K562 (cell line): ENCODE results near the gene GTF2H4. TPM values are rescaled to one million over a fixed set of nuclear protein-coding genes. Genes with fewer than 3 reads are reported as not detected.
A peak's percentile ranks its signal among the peaks of the same experiment; 100 is the strongest.

Experiments
- BMI1 ChIP-seq: fragments of 150-350 bp; IDR thresholded peaks from 2 replicates; pipeline ENCODE4 v1.6.1; 2014; ENCODE audit warnings: low read length
- CREBBP ChIP-seq: IDR thresholded peaks from one replicate; pipeline ENCODE4 v1.6.1; 2012; ENCODE audit warnings: low read depth, mild to moderate bottlenecking, control low read depth, inconsistent platforms, low read length
- ELF4 ChIP-seq: fragments of 450-650 bp; formaldehyde crosslinking; IDR thresholded peaks from 2 replicates; pipeline ENCODE4 v1.4.0; 2022; ENCODE audit warnings: missing genetic modification characterization
- GTF2F1 ChIP-seq: IDR thresholded peaks from 2 replicates; pipeline ENCODE4 v1.6.1; 2011; ENCODE audit warnings: low read depth, low read length, improper control_type of control experiment
- HNRNPLL ChIP-seq: fragments of 200-400 bp; formaldehyde crosslinking; IDR thresholded peaks from 2 replicates; pipeline ENCODE4 v1.6.1; 2017; ENCODE audit warnings: low read length, low read depth, mild to moderate bottlenecking; ENCODE audit not compliant: poor library complexity, severe bottlenecking
- JUN ChIP-seq, 2 experiments: sonication (generic) in 1 of 2; formaldehyde crosslinking in 1 of 2; IDR thresholded peaks; 2 replicates each; pipeline versions ENCODE4 v1.6.1 to v1.8.0; 2012 to 2022; ENCODE audit warnings: borderline replicate concordance in 2 of 2, mild to moderate bottlenecking in 2 of 2, improper control_type of control experiment in 1 of 2, low read depth in 1 of 2, low read length in 1 of 2, missing genetic modification reagents in 1 of 2
- PHB2 ChIP-seq: fragments of 450-650 bp; IDR thresholded peaks from 2 replicates; pipeline ENCODE4 v1.6.1; 2017; ENCODE audit warnings: low read depth
- TARDBP ChIP-seq: fragments of 450-650 bp; IDR thresholded peaks from 2 replicates; pipeline ENCODE4 v1.6.1; 2016
- ZFP1 ChIP-seq: fragments of 450-650 bp; formaldehyde crosslinking; IDR thresholded peaks from 2 replicates; pipeline ENCODE4 v1.4.0; 2020; ENCODE audit warnings: mild to moderate bottlenecking, mixed read lengths
- polyA plus RNA-seq, 8 experiments: library from polyadenylated mRNA; depleted of rRNA in 4 of 8; stranded (reverse) in 5 of 8; unstranded in 3 of 8; fragments of >200 nt; fragmentation: Nextera tagmentation in 2 of 8; fragmentation: Illumina TruSeq in 1 of 8; extraction: Ambion mirVana in 2 of 8; extraction: Trizol in 1 of 8; gene quantifications; 2 replicates each; pipeline versions ENCODE4 v1.2.1 to v1.2.3, GENCODE V29; 2011 to 2014; ENCODE audit warnings: inconsistent platforms in 1 of 8, missing spikeins in 1 of 8
- total RNA-seq, 7 experiments: library from RNA; depleted of rRNA in 6 of 7; stranded (reverse); fragments of >200 nt in 6 of 7; fragmentation: Illumina TruSeq in 2 of 7; extraction: Trizol in 2 of 7; gene quantifications; 2 replicates each; pipeline versions ENCODE4 v1.2.1 to v1.2.3, GENCODE V29; 2011 to 2021; ENCODE audit warnings: low replicate concordance in 1 of 7
- TF ChIP-seq, protein P1 (sequence below): IDR thresholded peaks from 2 replicates; pipeline ENCODE4 v1.6.1; 2011; ENCODE audit warnings: borderline replicate concordance, low read depth, mild to moderate bottlenecking, moderate library complexity, low read length; ENCODE audit not compliant: insufficient read depth, poor library complexity, severe bottlenecking
- TF ChIP-seq, protein P2 (sequence below): fragments of 450-650 bp; IDR thresholded peaks from 2 replicates; pipeline ENCODE4 v1.6.1; 2017; ENCODE audit warnings: antibody characterized with exemption
- TF ChIP-seq, protein P3 (sequence below): fragments of 200-600 bp; sonication (generic); IDR thresholded peaks from one replicate; pipeline ENCODE4 v1.6.1; 2012; ENCODE audit warnings: mild to moderate bottlenecking, low read depth, low read length, inconsistent platforms

GTF2H4 gene
- total and polyA plus RNA-seq, 9 of the 15 experiments (the other 6 are each of a cell fraction or from before 2014, with no cell fraction given): 3.6 to 86.1 (median 39.6) TPM

DNA sequence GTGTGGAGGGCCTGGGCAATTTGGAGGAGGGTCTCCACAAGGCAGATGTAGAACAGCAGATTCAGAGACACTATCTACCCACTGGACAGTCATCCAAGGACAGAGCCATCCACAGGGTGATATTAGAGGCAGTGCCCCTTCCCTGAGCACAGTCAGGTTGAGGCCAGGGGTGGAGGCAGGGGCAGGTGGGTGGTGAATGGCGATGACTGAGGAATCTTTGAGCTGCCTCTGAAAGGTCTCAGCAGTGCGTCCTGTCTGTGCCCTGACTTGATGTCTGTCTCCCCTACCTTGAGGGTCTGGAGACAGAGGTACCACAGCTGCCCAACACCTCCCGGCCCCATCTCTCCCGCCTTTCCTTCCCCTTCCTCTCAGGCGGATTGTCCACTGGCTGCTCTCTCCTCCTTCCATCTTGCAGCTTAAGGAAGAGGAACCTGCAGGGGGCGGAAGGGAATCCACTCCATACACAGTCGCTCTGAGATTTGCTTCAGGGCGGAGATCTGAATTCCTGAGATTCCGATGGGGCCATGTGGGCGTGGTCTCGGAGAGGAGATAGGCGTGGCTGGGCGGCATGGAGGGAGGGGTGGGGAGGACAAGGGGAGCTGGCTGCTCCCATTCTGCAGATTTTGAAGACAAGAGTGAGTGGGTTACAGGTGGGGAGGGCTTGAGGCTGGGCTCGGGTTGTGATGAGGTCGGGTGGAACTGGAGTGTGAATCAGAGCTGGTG is 34.5 kb downstream of the GTF2H4 start (continued):
- TF ChIP-seq HNRNPLL: no peak
- TF ChIP-seq ZFP1: no peak
- no peak for TF ChIP-seq GTF2F1
- TF ChIP-seq, protein P1, sequence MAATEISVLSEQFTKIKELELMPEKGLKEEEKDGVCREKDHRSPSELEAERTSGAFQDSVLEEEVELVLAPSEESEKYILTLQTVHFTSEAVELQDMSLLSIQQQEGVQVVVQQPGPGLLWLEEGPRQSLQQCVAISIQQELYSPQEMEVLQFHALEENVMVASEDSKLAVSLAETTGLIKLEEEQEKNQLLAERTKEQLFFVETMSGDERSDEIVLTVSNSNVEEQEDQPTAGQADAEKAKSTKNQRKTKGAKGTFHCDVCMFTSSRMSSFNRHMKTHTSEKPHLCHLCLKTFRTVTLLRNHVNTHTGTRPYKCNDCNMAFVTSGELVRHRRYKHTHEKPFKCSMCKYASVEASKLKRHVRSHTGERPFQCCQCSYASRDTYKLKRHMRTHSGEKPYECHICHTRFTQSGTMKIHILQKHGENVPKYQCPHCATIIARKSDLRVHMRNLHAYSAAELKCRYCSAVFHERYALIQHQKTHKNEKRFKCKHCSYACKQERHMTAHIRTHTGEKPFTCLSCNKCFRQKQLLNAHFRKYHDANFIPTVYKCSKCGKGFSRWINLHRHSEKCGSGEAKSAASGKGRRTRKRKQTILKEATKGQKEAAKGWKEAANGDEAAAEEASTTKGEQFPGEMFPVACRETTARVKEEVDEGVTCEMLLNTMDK: peak; percentile 57
- no peak for TF ChIP-seq ELF4
- TF ChIP-seq CREBBP: no peak
- TF ChIP-seq, protein P2, sequence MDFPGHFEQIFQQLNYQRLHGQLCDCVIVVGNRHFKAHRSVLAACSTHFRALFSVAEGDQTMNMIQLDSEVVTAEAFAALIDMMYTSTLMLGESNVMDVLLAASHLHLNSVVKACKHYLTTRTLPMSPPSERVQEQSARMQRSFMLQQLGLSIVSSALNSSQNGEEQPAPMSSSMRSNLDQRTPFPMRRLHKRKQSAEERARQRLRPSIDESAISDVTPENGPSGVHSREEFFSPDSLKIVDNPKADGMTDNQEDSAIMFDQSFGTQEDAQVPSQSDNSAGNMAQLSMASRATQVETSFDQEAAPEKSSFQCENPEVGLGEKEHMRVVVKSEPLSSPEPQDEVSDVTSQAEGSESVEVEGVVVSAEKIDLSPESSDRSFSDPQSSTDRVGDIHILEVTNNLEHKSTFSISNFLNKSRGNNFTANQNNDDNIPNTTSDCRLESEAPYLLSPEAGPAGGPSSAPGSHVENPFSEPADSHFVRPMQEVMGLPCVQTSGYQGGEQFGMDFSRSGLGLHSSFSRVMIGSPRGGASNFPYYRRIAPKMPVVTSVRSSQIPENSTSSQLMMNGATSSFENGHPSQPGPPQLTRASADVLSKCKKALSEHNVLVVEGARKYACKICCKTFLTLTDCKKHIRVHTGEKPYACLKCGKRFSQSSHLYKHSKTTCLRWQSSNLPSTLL: no peak
- no peak for TF ChIP-seq BMI1
- TF ChIP-seq PHB2: no peak
- TF ChIP-seq TARDBP: 0 out of 2 replicates have a peak, but pooled peaks have one; percentile 33
- TF ChIP-seq, protein P3, sequence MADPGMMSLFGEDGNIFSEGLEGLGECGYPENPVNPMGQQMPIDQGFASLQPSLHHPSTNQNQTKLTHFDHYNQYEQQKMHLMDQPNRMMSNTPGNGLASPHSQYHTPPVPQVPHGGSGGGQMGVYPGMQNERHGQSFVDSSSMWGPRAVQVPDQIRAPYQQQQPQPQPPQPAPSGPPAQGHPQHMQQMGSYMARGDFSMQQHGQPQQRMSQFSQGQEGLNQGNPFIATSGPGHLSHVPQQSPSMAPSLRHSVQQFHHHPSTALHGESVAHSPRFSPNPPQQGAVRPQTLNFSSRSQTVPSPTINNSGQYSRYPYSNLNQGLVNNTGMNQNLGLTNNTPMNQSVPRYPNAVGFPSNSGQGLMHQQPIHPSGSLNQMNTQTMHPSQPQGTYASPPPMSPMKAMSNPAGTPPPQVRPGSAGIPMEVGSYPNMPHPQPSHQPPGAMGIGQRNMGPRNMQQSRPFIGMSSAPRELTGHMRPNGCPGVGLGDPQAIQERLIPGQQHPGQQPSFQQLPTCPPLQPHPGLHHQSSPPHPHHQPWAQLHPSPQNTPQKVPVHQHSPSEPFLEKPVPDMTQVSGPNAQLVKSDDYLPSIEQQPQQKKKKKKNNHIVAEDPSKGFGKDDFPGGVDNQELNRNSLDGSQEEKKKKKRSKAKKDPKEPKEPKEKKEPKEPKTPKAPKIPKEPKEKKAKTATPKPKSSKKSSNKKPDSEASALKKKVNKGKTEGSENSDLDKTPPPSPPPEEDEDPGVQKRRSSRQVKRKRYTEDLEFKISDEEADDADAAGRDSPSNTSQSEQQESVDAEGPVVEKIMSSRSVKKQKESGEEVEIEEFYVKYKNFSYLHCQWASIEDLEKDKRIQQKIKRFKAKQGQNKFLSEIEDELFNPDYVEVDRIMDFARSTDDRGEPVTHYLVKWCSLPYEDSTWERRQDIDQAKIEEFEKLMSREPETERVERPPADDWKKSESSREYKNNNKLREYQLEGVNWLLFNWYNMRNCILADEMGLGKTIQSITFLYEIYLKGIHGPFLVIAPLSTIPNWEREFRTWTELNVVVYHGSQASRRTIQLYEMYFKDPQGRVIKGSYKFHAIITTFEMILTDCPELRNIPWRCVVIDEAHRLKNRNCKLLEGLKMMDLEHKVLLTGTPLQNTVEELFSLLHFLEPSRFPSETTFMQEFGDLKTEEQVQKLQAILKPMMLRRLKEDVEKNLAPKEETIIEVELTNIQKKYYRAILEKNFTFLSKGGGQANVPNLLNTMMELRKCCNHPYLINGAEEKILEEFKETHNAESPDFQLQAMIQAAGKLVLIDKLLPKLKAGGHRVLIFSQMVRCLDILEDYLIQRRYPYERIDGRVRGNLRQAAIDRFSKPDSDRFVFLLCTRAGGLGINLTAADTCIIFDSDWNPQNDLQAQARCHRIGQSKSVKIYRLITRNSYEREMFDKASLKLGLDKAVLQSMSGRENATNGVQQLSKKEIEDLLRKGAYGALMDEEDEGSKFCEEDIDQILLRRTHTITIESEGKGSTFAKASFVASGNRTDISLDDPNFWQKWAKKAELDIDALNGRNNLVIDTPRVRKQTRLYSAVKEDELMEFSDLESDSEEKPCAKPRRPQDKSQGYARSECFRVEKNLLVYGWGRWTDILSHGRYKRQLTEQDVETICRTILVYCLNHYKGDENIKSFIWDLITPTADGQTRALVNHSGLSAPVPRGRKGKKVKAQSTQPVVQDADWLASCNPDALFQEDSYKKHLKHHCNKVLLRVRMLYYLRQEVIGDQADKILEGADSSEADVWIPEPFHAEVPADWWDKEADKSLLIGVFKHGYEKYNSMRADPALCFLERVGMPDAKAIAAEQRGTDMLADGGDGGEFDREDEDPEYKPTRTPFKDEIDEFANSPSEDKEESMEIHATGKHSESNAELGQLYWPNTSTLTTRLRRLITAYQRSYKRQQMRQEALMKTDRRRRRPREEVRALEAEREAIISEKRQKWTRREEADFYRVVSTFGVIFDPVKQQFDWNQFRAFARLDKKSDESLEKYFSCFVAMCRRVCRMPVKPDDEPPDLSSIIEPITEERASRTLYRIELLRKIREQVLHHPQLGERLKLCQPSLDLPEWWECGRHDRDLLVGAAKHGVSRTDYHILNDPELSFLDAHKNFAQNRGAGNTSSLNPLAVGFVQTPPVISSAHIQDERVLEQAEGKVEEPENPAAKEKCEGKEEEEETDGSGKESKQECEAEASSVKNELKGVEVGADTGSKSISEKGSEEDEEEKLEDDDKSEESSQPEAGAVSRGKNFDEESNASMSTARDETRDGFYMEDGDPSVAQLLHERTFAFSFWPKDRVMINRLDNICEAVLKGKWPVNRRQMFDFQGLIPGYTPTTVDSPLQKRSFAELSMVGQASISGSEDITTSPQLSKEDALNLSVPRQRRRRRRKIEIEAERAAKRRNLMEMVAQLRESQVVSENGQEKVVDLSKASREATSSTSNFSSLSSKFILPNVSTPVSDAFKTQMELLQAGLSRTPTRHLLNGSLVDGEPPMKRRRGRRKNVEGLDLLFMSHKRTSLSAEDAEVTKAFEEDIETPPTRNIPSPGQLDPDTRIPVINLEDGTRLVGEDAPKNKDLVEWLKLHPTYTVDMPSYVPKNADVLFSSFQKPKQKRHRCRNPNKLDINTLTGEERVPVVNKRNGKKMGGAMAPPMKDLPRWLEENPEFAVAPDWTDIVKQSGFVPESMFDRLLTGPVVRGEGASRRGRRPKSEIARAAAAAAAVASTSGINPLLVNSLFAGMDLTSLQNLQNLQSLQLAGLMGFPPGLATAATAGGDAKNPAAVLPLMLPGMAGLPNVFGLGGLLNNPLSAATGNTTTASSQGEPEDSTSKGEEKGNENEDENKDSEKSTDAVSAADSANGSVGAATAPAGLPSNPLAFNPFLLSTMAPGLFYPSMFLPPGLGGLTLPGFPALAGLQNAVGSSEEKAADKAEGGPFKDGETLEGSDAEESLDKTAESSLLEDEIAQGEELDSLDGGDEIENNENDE: no peak
- no peak for TF ChIP-seq JUN (IDR thresholded peaks at IDR 0.05; ENCODE audit: borderline replicate concordance, low read depth, low read length)
- TF ChIP-seq JUN (CRISPR knock-in tag; IDR thresholded peaks at IDR 0.05; ENCODE audit: borderline replicate concordance): no peak
